Liver (tissue), 9 donors: ENCODE results near the gene SUGCT. TPM values are rescaled to one million over a fixed set of nuclear protein-coding genes. Genes with fewer than 3 reads are reported as not detected.

Source experiments
- DNase-seq: peaks from one replicate; pipeline ENCODE4 v3.0.0-alpha.2; 2017; ENCODE audit warnings: low spot score
- H3K27ac ChIP-seq, 2 donors: one replicate each; pipeline ENCODE4 v1.7.0; 2013; ENCODE audit warnings: inconsistent platforms in 2 of 2, low read length in 2 of 2, control low read depth in 1 of 2, low read depth in 1 of 2, mild to moderate bottlenecking in 1 of 2
- H3K27me3 ChIP-seq, 4 donors: one replicate each; pipeline versions ENCODE4 v1.6.1 to v1.7.0; 2013; ENCODE audit warnings: low read length in 3 of 4, inconsistent platforms in 1 of 4, mild to moderate bottlenecking in 1 of 4, moderate library complexity in 1 of 4; ENCODE audit not compliant: control insufficient read depth in 4 of 4, insufficient read depth in 4 of 4
- H3K36me3 ChIP-seq, 4 donors: one replicate each; pipeline versions ENCODE4 v1.6.1 to v1.7.0; 2013; ENCODE audit warnings: low read length in 3 of 4, mild to moderate bottlenecking in 3 of 4, low read depth in 1 of 4, moderate library complexity in 1 of 4; ENCODE audit not compliant: control insufficient read depth in 4 of 4, insufficient read depth in 3 of 4
- H3K4me1 ChIP-seq, 4 donors: one replicate each; pipeline versions ENCODE4 v1.6.1 to v1.7.0; 2013; ENCODE audit warnings: low read length in 3 of 4, mild to moderate bottlenecking in 3 of 4, moderate library complexity in 1 of 4; ENCODE audit not compliant: control insufficient read depth in 4 of 4, insufficient read depth in 4 of 4
- H3K4me3 ChIP-seq, 3 donors: one replicate each; pipeline versions ENCODE4 v1.6.1 to v1.7.0; 2013; ENCODE audit warnings: low read length in 3 of 3, control low read depth in 1 of 3, low read depth in 1 of 3, mild to moderate bottlenecking in 1 of 3
- H3K9ac ChIP-seq, 2 donors: one replicate each; pipeline ENCODE4 v1.7.0; 2013; ENCODE audit warnings: low read length in 2 of 2, mild to moderate bottlenecking in 2 of 2, moderate library complexity in 2 of 2, control low read depth in 1 of 2, low read depth in 1 of 2
- H3K9me3 ChIP-seq, 4 donors: one replicate each; pipeline versions ENCODE4 v1.6.1 to v1.7.0; 2013; ENCODE audit warnings: low read length in 3 of 4; ENCODE audit not compliant: control insufficient read depth in 4 of 4
- FOXA1 ChIP-seq: IDR thresholded peaks from 2 replicates; pipeline ENCODE4 v1.6.1; 2016; ENCODE audit warnings: antibody characterized with exemption
- FOXA2 ChIP-seq: IDR thresholded peaks from 2 replicates; pipeline ENCODE4 v1.6.1; 2016; ENCODE audit warnings: antibody characterized with exemption
- HNF4A ChIP-seq, 2 donors: conservative IDR thresholded peaks; 2 replicates each; pipeline ENCODE4 v1.6.1; 2016; ENCODE audit warnings: antibody characterized with exemption in 2 of 2, mild to moderate bottlenecking in 2 of 2
- HNF4G ChIP-seq: IDR thresholded peaks from 2 replicates; pipeline ENCODE4 v1.6.1; 2016; ENCODE audit warnings: antibody characterized with exemption
- JUND ChIP-seq, 2 donors: IDR thresholded peaks; 2 replicates each; pipeline ENCODE4 v1.6.1; 2016; ENCODE audit warnings: antibody characterized with exemption in 2 of 2
- RAD21 ChIP-seq, 2 donors: IDR thresholded peaks; 2 replicates each; pipeline ENCODE4 v1.6.1; 2016; ENCODE audit warnings: antibody characterized with exemption in 2 of 2, mild to moderate bottlenecking in 2 of 2
- RXRA ChIP-seq, 2 donors: IDR thresholded peaks; 2 replicates each; pipeline ENCODE4 v1.6.1; 2017 to 2018; ENCODE audit warnings: antibody characterized with exemption in 2 of 2, mild to moderate bottlenecking in 1 of 2
- SP1 ChIP-seq: IDR thresholded peaks from 2 replicates; pipeline ENCODE4 v1.6.1; 2018; ENCODE audit warnings: antibody characterized with exemption, mild to moderate bottlenecking
- YY1 ChIP-seq: IDR thresholded peaks from 2 replicates; pipeline ENCODE4 v1.6.1; 2016; ENCODE audit warnings: antibody characterized with exemption, mild to moderate bottlenecking
- WGBS: extraction: QIAGEN DNeasy Blood & Tissue Kit; methylation state at CpG from one replicate; pipeline ENCODE4 v1.1.7; 2013; 5-methylcytosine and 5-hydroxymethylcytosine counted together
- polyA plus RNA-seq, 2 donors: library from polyadenylated mRNA; stranded (reverse) in 1 of 2; unstranded in 1 of 2; fragments of 200-250 nt in 1 of 2; fragments of >200 nt in 1 of 2; fragmentation: Nextera tagmentation in 1 of 2; extraction: Ambion mirVana in 1 of 2; gene quantifications; one replicate each; pipeline versions ENCODE4 v1.2.1 to v1.2.3, GENCODE V29; 2013 to 2015
- total RNA-seq, 2 donors: library from RNA; depleted of rRNA; stranded (reverse); fragments of >200 nt; gene quantifications; one replicate each; pipeline ENCODE4 v1.2.3, GENCODE V29; 2014
- TF ChIP-seq, protein P1 (sequence below): fragments of 150-350 bp; IDR thresholded peaks from 2 replicates; pipeline ENCODE4 v1.5.1; 2017; ENCODE audit warnings: improper control_type of control experiment, low read depth, low read length; ENCODE audit not compliant: missing input control
- TF ChIP-seq, protein P2 (sequence below): IDR thresholded peaks from 2 replicates; pipeline ENCODE4 v1.6.1; 2016; ENCODE audit warnings: antibody characterized with exemption
- TF ChIP-seq, protein P3 (sequence below): IDR thresholded peaks from 2 replicates; pipeline ENCODE4 v1.6.1; 2016; ENCODE audit warnings: antibody characterized with exemption
- donor health status: healthy.
- donor health status: healthy.
- donor health status: healthy.
- donor health status: healthy.
- donor health status: healthy.

SUGCT gene
- total and polyA plus RNA-seq, 4 donors, result 6.2 to 11.9 (median 9.9) TPM

DNA sequence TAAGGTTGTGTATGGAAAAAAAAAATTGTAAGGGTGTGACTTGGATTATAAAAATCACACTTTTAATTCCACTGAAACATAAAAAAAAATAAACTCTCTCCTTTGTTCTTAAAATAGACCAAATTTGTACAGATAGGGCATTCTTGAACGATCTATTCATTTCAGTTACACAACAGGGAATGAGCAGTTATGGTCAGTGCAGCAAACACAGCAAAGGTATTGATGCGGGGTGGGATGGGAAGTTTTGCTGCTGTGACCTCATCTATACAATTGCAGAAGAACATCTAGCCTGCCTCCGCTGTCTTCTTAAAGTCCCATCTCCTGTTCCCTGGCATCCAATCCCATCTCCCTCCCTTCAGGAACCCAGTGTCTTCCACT is 580.2 kb downstream of the SUGCT start:
- peaks cover 0 to 3% (median 0%) of the 10 kb centered on the region in 4 donors for H3K4me1 ChIP-seq
- H3K9me3 ChIP-seq, result no peaks in the 10 kb centered on the region
- H3K27me3 ChIP-seq, result no peaks in the 10 kb centered on the region
- no peak overlapping the region for H3K9ac ChIP-seq
- DNase-seq, result no peak
- no peak overlapping the region for H3K27ac ChIP-seq
- 93% methylated on average over 3 of the region's 3 CpGs for WGBS
- TF ChIP-seq YY1 (no peak), HNF4A (conservative IDR thresholded peaks at IDR 0.05) (no peak), SP1 (no peak), HNF4G (no peak), FOXA1 (no peak), JUND (IDR thresholded peaks at IDR 0.05) (no peak), RAD21 (IDR thresholded peaks at IDR 0.05) (no peak), RXRA (IDR thresholded peaks at IDR 0.05) (no peak), FOXA2 (no peak)
- TF ChIP-seq, protein P1, sequence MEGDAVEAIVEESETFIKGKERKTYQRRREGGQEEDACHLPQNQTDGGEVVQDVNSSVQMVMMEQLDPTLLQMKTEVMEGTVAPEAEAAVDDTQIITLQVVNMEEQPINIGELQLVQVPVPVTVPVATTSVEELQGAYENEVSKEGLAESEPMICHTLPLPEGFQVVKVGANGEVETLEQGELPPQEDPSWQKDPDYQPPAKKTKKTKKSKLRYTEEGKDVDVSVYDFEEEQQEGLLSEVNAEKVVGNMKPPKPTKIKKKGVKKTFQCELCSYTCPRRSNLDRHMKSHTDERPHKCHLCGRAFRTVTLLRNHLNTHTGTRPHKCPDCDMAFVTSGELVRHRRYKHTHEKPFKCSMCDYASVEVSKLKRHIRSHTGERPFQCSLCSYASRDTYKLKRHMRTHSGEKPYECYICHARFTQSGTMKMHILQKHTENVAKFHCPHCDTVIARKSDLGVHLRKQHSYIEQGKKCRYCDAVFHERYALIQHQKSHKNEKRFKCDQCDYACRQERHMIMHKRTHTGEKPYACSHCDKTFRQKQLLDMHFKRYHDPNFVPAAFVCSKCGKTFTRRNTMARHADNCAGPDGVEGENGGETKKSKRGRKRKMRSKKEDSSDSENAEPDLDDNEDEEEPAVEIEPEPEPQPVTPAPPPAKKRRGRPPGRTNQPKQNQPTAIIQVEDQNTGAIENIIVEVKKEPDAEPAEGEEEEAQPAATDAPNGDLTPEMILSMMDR, result no peak
- TF ChIP-seq, protein P2, sequence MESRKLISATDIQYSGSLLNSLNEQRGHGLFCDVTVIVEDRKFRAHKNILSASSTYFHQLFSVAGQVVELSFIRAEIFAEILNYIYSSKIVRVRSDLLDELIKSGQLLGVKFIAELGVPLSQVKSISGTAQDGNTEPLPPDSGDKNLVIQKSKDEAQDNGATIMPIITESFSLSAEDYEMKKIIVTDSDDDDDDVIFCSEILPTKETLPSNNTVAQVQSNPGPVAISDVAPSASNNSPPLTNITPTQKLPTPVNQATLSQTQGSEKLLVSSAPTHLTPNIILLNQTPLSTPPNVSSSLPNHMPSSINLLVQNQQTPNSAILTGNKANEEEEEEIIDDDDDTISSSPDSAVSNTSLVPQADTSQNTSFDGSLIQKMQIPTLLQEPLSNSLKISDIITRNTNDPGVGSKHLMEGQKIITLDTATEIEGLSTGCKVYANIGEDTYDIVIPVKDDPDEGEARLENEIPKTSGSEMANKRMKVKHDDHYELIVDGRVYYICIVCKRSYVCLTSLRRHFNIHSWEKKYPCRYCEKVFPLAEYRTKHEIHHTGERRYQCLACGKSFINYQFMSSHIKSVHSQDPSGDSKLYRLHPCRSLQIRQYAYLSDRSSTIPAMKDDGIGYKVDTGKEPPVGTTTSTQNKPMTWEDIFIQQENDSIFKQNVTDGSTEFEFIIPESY, result no peak
- TF ChIP-seq, protein P3, sequence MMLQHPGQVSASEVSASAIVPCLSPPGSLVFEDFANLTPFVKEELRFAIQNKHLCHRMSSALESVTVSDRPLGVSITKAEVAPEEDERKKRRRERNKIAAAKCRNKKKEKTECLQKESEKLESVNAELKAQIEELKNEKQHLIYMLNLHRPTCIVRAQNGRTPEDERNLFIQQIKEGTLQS, result no peak
- no peaks in the 10 kb centered on the region for H3K36me3 ChIP-seq
- no peak overlapping the region for H3K4me3 ChIP-seq

DNA sequence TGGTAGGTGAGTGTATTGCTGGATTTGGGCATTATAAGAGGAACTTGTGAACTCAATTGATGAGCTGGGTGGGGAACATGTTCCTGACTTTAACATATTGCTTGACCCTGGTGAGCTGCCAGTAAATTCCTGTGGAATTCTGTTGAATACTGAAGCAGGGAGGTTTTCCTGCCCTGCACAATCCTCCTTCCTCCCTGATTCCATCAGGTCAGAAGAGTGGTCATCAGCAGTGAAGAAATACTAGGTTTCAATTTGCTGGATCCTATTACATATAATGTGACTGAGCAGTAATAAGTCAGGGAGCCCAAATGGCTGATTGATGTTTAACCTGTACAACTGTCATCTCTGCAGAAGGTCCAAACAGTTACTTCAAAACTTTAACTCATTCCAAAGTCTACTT is 581.2 kb downstream of the SUGCT start:
- no peak overlapping the region for H3K27ac ChIP-seq
- no peaks in the 10 kb centered on the region for H3K27me3 ChIP-seq
- TF ChIP-seq HNF4A (conservative IDR thresholded peaks at IDR 0.05), result peak in 1 of 2 donors; percentile 63
- TF ChIP-seq, protein P3, result no peak
- no peaks in the 10 kb centered on the region for H3K9me3 ChIP-seq
- H3K36me3 ChIP-seq, result no peaks in the 10 kb centered on the region
- peaks cover 0 to 3% (median 0%) of the 10 kb centered on the region in 4 donors for H3K4me1 ChIP-seq
- no peak overlapping the region for H3K4me3 ChIP-seq
- no peak for DNase-seq
- H3K9ac ChIP-seq, result no peak overlapping the region

GRCh38 chr7:40717242-40717641 is 582.4 kb downstream of the SUGCT start:
- peak in 1 of 2 donors; percentile 8 for TF ChIP-seq RXRA (IDR thresholded peaks at IDR 0.05)
- TF ChIP-seq, protein P1, result no peak
- no peaks in the 10 kb centered on the region for H3K27me3 ChIP-seq
- H3K4me3 ChIP-seq, result no peak overlapping the region
- no peak for DNase-seq
- 70% methylated on average over 9 of the region's 9 CpGs for WGBS
- H3K4me1 ChIP-seq, result peaks cover 0 to 3% (median 0%) of the 10 kb centered on the region in 4 donors
- H3K9me3 ChIP-seq, result no peaks in the 10 kb centered on the region
- H3K27ac ChIP-seq, result no peak overlapping the region
- H3K36me3 ChIP-seq, result no peaks in the 10 kb centered on the region
- H3K9ac ChIP-seq, result no peak overlapping the region
